ENCODE measurements around the gene SLC25A28.

The SLC25A28 gene

DNA sequence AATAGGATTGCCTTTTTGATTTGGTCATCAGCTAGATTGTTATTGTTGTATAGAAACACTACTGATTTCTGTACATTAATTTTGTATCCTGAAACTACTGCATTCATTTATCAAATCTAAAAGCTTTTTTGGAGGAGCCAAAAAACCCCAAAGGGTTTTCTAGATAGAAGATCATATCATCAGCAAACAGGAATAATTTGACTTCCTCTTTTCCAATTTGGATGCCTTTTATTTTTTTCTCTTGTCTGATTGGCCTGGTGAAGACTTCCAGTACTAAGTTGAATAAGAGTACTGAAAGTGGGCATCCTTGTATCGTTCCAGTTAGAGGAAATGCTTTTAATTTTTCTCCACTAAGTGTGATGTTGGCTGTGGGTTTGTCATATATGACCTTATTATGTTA, 28.5 kb upstream of the SLC25A28 start:
- H3K79me1 ChIP-seq (replicated peaks; ENCODE audit: low read length, poor library complexity, severe bottlenecking): no peaks in the 10 kb centered on the region
- no peak overlapping the region for H4K8ac ChIP-seq (ENCODE audit: low read length)
- H3K4me3 ChIP-seq (ENCODE audit: insufficient read depth in 1 of 2, low read depth in 1 of 2, low read length in 2 of 2): no peak overlapping the region
- no peak overlapping the region for H2BK12ac ChIP-seq (ENCODE audit: low read length in 2 of 2)
- WGBS: 0% methylated on average over 1 of the region's 1 CpG
- no peaks in the 10 kb centered on the region for H3K4me1 ChIP-seq (ENCODE audit: control insufficient read depth, insufficient read depth, low read depth, low read length)
- no peak overlapping the region for H3K14ac ChIP-seq (ENCODE audit: low read length in 2 of 2)
- no peaks in the 10 kb centered on the region for H3K36me3 ChIP-seq (ENCODE audit: control insufficient read depth in 1 of 2, insufficient read depth in 2 of 2, low read depth in 1 of 2, low read length in 2 of 2)
- H3K18ac ChIP-seq (ENCODE audit: low read depth in 1 of 2, low read length in 2 of 2): no peak overlapping the region
- H3K9me3 ChIP-seq (ENCODE audit: control insufficient read depth, low read length): no peaks in the 10 kb centered on the region
- H2AK5ac ChIP-seq (ENCODE audit: low read length, severe bottlenecking): no peak overlapping the region
- no peak overlapping the region for H2BK15ac ChIP-seq (ENCODE audit: low read depth, poor library complexity, severe bottlenecking)
- H4K91ac ChIP-seq (ENCODE audit: low read length): no peak overlapping the region
- no peak overlapping the region for H3K23ac ChIP-seq (ENCODE audit: low read length in 2 of 2)
- H3K27ac ChIP-seq (ENCODE audit: low read length, poor library complexity, severe bottlenecking): no peak overlapping the region
- no peak overlapping the region for H2BK5ac ChIP-seq (ENCODE audit: low read depth, low read length, poor library complexity, severe bottlenecking)
- H3K4me2 ChIP-seq (ENCODE audit: low read length, poor library complexity, severe bottlenecking): no peak overlapping the region
- no peak overlapping the region for H3K9ac ChIP-seq (ENCODE audit: low read length)
- no peaks in the 10 kb centered on the region for H3K27me3 ChIP-seq (ENCODE audit: control insufficient read depth in 1 of 2, insufficient read depth in 1 of 2, low read length in 2 of 2)
- H2AFZ ChIP-seq (ENCODE audit: low read depth, low read length): no peak overlapping the region
- DNase-seq: no peak
- H3K4ac ChIP-seq (ENCODE audit: low read depth in 1 of 2, low read length in 2 of 2): no peak overlapping the region
- H2BK120ac ChIP-seq (ENCODE audit: low read depth, low read length): no peak overlapping the region

DNA sequence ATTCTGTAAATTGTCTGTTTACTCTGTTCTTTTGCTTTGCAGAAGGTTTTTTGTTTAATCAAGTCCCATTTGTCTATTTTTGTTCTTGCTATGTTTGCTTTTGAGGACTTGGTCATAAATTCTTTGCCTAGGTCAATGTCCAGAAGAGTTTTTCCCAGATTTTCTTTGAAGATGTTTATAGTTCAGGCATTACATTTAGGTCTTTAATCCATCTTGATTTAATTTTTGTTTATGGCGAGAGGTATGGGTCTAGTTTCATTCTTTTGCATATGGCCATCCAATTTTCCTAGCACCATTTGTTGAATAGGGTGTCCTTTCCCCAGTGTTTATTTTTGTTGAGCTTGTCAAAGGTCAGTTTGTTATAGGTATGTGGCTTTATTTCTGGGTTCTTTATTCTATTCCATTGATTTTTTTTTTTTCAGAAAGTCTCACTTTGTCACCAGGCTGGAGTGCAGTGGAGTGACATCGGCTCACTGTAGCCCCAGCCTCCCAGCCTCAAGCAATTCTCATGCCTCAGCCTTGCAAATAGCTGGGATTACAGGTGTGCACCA, 27.4 kb upstream of the SLC25A28 start:
- Histone ChIP-seq H3K18ac (ENCODE audit: low read depth in 1 of 2, low read length in 2 of 2) (no peak overlapping the region), H2AFZ (ENCODE audit: low read depth, low read length) (no peak overlapping the region), H3K27ac (ENCODE audit: low read length, poor library complexity, severe bottlenecking) (no peak overlapping the region), H3K9me3 (ENCODE audit: control insufficient read depth, low read length) (no peaks in the 10 kb centered on the region), H3K4me2 (ENCODE audit: low read length, poor library complexity, severe bottlenecking) (no peak overlapping the region), H3K36me3 (ENCODE audit: control insufficient read depth in 1 of 2, insufficient read depth in 2 of 2, low read depth in 1 of 2, low read length in 2 of 2) (no peaks in the 10 kb centered on the region), H3K79me1 (replicated peaks; ENCODE audit: low read length, poor library complexity, severe bottlenecking) (no peaks in the 10 kb centered on the region), H3K4me1 (ENCODE audit: control insufficient read depth, insufficient read depth, low read depth, low read length) (no peaks in the 10 kb centered on the region), H4K91ac (ENCODE audit: low read length) (no peak overlapping the region), H3K23ac (ENCODE audit: low read length in 2 of 2) (no peak overlapping the region), H2BK12ac (ENCODE audit: low read length in 2 of 2) (no peak overlapping the region), H2AK5ac (ENCODE audit: low read length, severe bottlenecking) (no peak overlapping the region), H3K4me3 (ENCODE audit: insufficient read depth in 1 of 2, low read depth in 1 of 2, low read length in 2 of 2) (no peak overlapping the region), H2BK15ac (ENCODE audit: low read depth, poor library complexity, severe bottlenecking) (no peak overlapping the region), H3K9ac (ENCODE audit: low read length) (no peak overlapping the region), H3K27me3 (ENCODE audit: control insufficient read depth in 1 of 2, insufficient read depth in 1 of 2, low read length in 2 of 2) (no peaks in the 10 kb centered on the region), H4K8ac (ENCODE audit: low read length) (no peak overlapping the region), H3K14ac (ENCODE audit: low read length in 2 of 2) (no peak overlapping the region), H2BK120ac (ENCODE audit: low read depth, low read length) (no peak overlapping the region), H2BK5ac (ENCODE audit: low read depth, low read length, poor library complexity, severe bottlenecking) (no peak overlapping the region), H3K4ac (ENCODE audit: low read depth in 1 of 2, low read length in 2 of 2) (no peak overlapping the region)
- WGBS: 70% methylated on average over 2 of the region's 2 CpGs
- no peak for DNase-seq

DNA sequence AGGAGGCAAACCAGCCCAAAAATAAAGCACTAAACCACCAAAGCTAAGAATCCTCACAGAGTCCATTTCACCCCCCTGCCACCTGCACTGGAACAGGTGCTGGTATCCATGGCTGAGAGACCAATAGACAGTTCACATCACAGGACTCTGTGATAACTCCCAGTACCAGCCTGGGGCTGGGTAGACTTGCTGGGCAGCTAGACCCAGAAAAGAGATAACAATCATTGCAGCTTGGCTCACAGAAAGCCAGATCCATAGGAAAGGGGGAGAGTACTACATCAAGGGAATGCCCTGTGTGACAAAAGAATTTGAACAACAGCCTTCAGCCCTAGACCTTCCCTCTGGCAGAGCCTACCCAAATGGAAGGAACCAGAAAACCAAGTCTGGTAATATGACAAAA, 13.6 kb upstream of the SLC25A28 start:
- Histone ChIP-seq H2AK5ac (ENCODE audit: low read length, severe bottlenecking) (no peak overlapping the region), H2BK12ac (ENCODE audit: low read length in 2 of 2) (no peak overlapping the region), H3K36me3 (ENCODE audit: control insufficient read depth in 1 of 2, insufficient read depth in 2 of 2, low read depth in 1 of 2, low read length in 2 of 2) (no peaks in the 10 kb centered on the region), H3K4me3 (ENCODE audit: insufficient read depth in 1 of 2, low read depth in 1 of 2, low read length in 2 of 2) (no peak overlapping the region), H2BK120ac (ENCODE audit: low read depth, low read length) (no peak overlapping the region), H3K9me3 (ENCODE audit: control insufficient read depth, low read length) (no peaks in the 10 kb centered on the region), H3K4me2 (ENCODE audit: low read length, poor library complexity, severe bottlenecking) (no peak overlapping the region), H3K79me1 (replicated peaks; ENCODE audit: low read length, poor library complexity, severe bottlenecking) (no peaks in the 10 kb centered on the region), H3K18ac (ENCODE audit: low read depth in 1 of 2, low read length in 2 of 2) (no peak overlapping the region), H3K4ac (ENCODE audit: low read depth in 1 of 2, low read length in 2 of 2) (no peak overlapping the region), H2AFZ (ENCODE audit: low read depth, low read length) (no peak overlapping the region), H3K9ac (ENCODE audit: low read length) (no peak overlapping the region), H3K27ac (ENCODE audit: low read length, poor library complexity, severe bottlenecking) (no peak overlapping the region), H3K14ac (ENCODE audit: low read length in 2 of 2) (no peak overlapping the region), H3K4me1 (ENCODE audit: control insufficient read depth, insufficient read depth, low read depth, low read length) (no peaks in the 10 kb centered on the region), H4K91ac (ENCODE audit: low read length) (no peak overlapping the region), H3K23ac (ENCODE audit: low read length in 2 of 2) (no peak overlapping the region), H3K27me3 (ENCODE audit: control insufficient read depth in 1 of 2, insufficient read depth in 1 of 2, low read length in 2 of 2) (no peaks in the 10 kb centered on the region), H2BK15ac (ENCODE audit: low read depth, poor library complexity, severe bottlenecking) (no peak overlapping the region), H4K8ac (ENCODE audit: low read length) (no peak overlapping the region), H2BK5ac (ENCODE audit: low read depth, low read length, poor library complexity, severe bottlenecking) (no peak overlapping the region)
- no peak for DNase-seq

DNA sequence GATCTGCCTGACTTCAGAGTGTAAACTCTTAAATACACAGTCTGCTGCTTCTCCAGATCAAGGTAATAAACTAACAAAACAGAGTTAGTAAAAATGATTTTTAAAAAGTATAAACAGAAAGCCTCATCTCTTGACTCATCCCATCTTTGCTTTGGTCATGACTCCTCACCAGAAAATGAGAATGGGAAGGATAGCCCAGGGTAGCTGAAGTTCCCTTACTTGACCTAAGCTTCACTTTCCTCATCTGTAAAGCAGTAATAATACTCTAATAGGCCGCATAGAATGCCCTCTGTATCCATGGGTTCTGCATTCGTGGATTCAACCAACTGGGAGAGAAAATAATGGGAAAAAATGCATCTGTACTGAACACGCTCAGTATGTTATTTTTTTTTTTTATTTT, 11.3 kb upstream of the SLC25A28 start:
- no peak overlapping the region for H4K91ac ChIP-seq (ENCODE audit: low read length)
- H3K9me3 ChIP-seq (ENCODE audit: control insufficient read depth, low read length): no peaks in the 10 kb centered on the region
- no peak overlapping the region for H3K4me2 ChIP-seq (ENCODE audit: low read length, poor library complexity, severe bottlenecking)
- H2AK5ac ChIP-seq (ENCODE audit: low read length, severe bottlenecking): no peak overlapping the region
- H2AFZ ChIP-seq (ENCODE audit: low read depth, low read length): no peak overlapping the region
- no peak overlapping the region for H3K4me3 ChIP-seq (ENCODE audit: insufficient read depth in 1 of 2, low read depth in 1 of 2, low read length in 2 of 2)
- no peak overlapping the region for H2BK12ac ChIP-seq (ENCODE audit: low read length in 2 of 2)
- DNase-seq: peak; percentile 32
- 100% methylated on average over 1 of the region's 3 CpGs for WGBS
- no peak overlapping the region for H2BK15ac ChIP-seq (ENCODE audit: low read depth, poor library complexity, severe bottlenecking)
- no peaks in the 10 kb centered on the region for H3K36me3 ChIP-seq (ENCODE audit: control insufficient read depth in 1 of 2, insufficient read depth in 2 of 2, low read depth in 1 of 2, low read length in 2 of 2)
- H3K79me1 ChIP-seq (replicated peaks; ENCODE audit: low read length, poor library complexity, severe bottlenecking): no peaks in the 10 kb centered on the region
- H3K14ac ChIP-seq (ENCODE audit: low read length in 2 of 2): no peak overlapping the region
- no peak overlapping the region for H2BK5ac ChIP-seq (ENCODE audit: low read depth, low read length, poor library complexity, severe bottlenecking)
- H3K27me3 ChIP-seq (ENCODE audit: control insufficient read depth in 1 of 2, insufficient read depth in 1 of 2, low read length in 2 of 2): no peaks in the 10 kb centered on the region
- no peak overlapping the region for H3K23ac ChIP-seq (ENCODE audit: low read length in 2 of 2)
- peak overlapping the region; percentile 52 for H3K9ac ChIP-seq (ENCODE audit: low read length)
- no peak overlapping the region for H2BK120ac ChIP-seq (ENCODE audit: low read depth, low read length)
- H3K4me1 ChIP-seq (ENCODE audit: control insufficient read depth, insufficient read depth, low read depth, low read length): no peaks in the 10 kb centered on the region
- no peak overlapping the region for H3K4ac ChIP-seq (ENCODE audit: low read depth in 1 of 2, low read length in 2 of 2)
- H3K18ac ChIP-seq (ENCODE audit: low read depth in 1 of 2, low read length in 2 of 2): no peak overlapping the region
- no peak overlapping the region for H3K27ac ChIP-seq (ENCODE audit: low read length, poor library complexity, severe bottlenecking)
- H4K8ac ChIP-seq (ENCODE audit: low read length): no peak overlapping the region

Data from mesenchymal stem cell (in vitro differentiated cells and primary cell).